Keratinocyte (primary cell): ENCODE measurements around the gene MED23. TPM values are rescaled to one million over a fixed set of nuclear protein-coding genes. Genes with fewer than 3 reads are reported as not detected.

Experiments used
- DNase-seq: peaks from one replicate; pipeline ENCODE4 v3.0.0-alpha.2; 2011; ENCODE audit warnings: low read depth, missing footprints, low spot score
- FAIRE-seq: peaks from 2 replicates; lab custom pipeline; 2011; peaks lifted over from hg19 to GRCh38; lab: Jason Lieb, UNC
- H2AFZ ChIP-seq: 2 replicates; pipeline ENCODE4 v1.6.0; 2012; ENCODE audit warnings: low read length, control low read depth, inconsistent platforms; ENCODE audit not compliant: control insufficient read depth
- H3K27ac ChIP-seq: 2 replicates; pipeline ENCODE4 v1.5.1; 2011; ENCODE audit warnings: low read length; ENCODE audit not compliant: control insufficient read depth, insufficient read depth
- H3K27me3 ChIP-seq: 3 replicates; pipeline ENCODE4 v1.6.0; 2011; ENCODE audit warnings: low read length; ENCODE audit not compliant: control insufficient read depth, insufficient read depth; ENCODE audit errors: extremely low read depth
- H3K36me3 ChIP-seq, 2 experiments: 2 replicates in 1 of 2; 3 replicates in 1 of 2; pipeline ENCODE4 v1.5.1; 2011; ENCODE audit warnings: low read length in 2 of 2, mild to moderate bottlenecking in 1 of 2; ENCODE audit not compliant: control insufficient read depth in 2 of 2, insufficient read depth in 2 of 2; ENCODE audit errors: extremely low read depth in 1 of 2
- H3K4me1 ChIP-seq: 3 replicates; pipeline ENCODE4 v1.5.1; 2011; ENCODE audit warnings: low read length; ENCODE audit not compliant: control insufficient read depth, insufficient read depth; ENCODE audit errors: extremely low read depth
- H3K4me2 ChIP-seq: 3 replicates; pipeline ENCODE4 v1.6.0; 2011; ENCODE audit warnings: low read depth, low read length; ENCODE audit not compliant: control insufficient read depth, insufficient read depth; ENCODE audit errors: extremely low read depth
- H3K4me3 ChIP-seq, 3 experiments: fragments of 200-600 bp in 1 of 3; sonication (generic) in 1 of 3; 2 replicates in 2 of 3; 3 replicates in 1 of 3; pipeline ENCODE4 v1.5.1; 2011 to 2016; ENCODE audit warnings: low read length in 3 of 3, mild to moderate bottlenecking in 3 of 3, control low read depth in 2 of 3, inconsistent platforms in 1 of 3, low read depth in 1 of 3, mixed read lengths in 1 of 3, mixed run types in 1 of 3, moderate library complexity in 1 of 3; ENCODE audit not compliant: control insufficient read depth in 2 of 3, insufficient read depth in 2 of 3; ENCODE audit errors: extremely low read depth in 1 of 3
- H3K79me2 ChIP-seq: 2 replicates; pipeline ENCODE4 v1.6.0; 2012; ENCODE audit warnings: low read length; ENCODE audit not compliant: control insufficient read depth, insufficient read depth
- H3K9ac ChIP-seq: 3 replicates; pipeline ENCODE4 v1.6.0; 2011; ENCODE audit warnings: low read length; ENCODE audit not compliant: control insufficient read depth, insufficient read depth; ENCODE audit errors: extremely low read depth
- H3K9me1 ChIP-seq: 3 replicates; pipeline ENCODE4 v1.6.0; 2011; ENCODE audit warnings: low read length; ENCODE audit not compliant: control insufficient read depth, insufficient read depth; ENCODE audit errors: extremely low read depth
- H3K9me3 ChIP-seq: 2 replicates; pipeline ENCODE4 v1.5.1; 2012; ENCODE audit warnings: low read depth, low read length; ENCODE audit not compliant: control insufficient read depth
- H4K20me1 ChIP-seq: 3 replicates; pipeline ENCODE4 v1.6.0; 2011; ENCODE audit warnings: low read length; ENCODE audit not compliant: control insufficient read depth, insufficient read depth; ENCODE audit errors: extremely low read depth
- CTCF ChIP-seq, 3 experiments: IDR thresholded peaks in 1 of 3; conservative IDR thresholded peaks in 1 of 3; optimal IDR thresholded peaks in 1 of 3; 2 replicates in 2 of 3; 3 replicates in 1 of 3; pipeline versions ENCODE3 to v1.5.1; 2011; ENCODE audit warnings: low read length in 3 of 3, mild to moderate bottlenecking in 3 of 3, moderate library complexity in 2 of 3, control low read depth in 1 of 3, inconsistent platforms in 1 of 3; ENCODE audit not compliant: insufficient read depth in 2 of 3; ENCODE audit errors: extremely low read depth in 1 of 3
- EZH2 ChIP-seq: IDR thresholded peaks from one replicate; pipeline ENCODE4 v1.6.1; 2012; ENCODE audit warnings: inconsistent platforms, mild to moderate bottlenecking, low read length, moderate library complexity
- dilution Hi-C: fragments of 300-500 bp; cut with MboI; formaldehyde crosslinking; loops from one replicate; pipeline ENCODE4 v1.7.0; 2020; ENCODE audit warnings: low sequenced_read_pairs; ENCODE audit not compliant: extremely low pct_ligation_motif_present
- polyA plus RNA-seq, 5 experiments: library from polyadenylated mRNA; depleted of rRNA in 3 of 5; stranded (reverse) in 3 of 5; stranded (forward) in 1 of 5; unstranded in 1 of 5; fragments of >200 nt; gene quantifications; 1 replicate in 1 of 5; 2 replicates in 3 of 5; 3 replicates in 1 of 5; pipeline versions ENCODE4 v1.2.1 to v1.2.3, GENCODE V29; 2011 to 2012; ENCODE audit warnings: missing spikeins in 2 of 5, low read depth in 1 of 5, low replicate concordance in 1 of 5

MED23 gene
- polyA plus RNA-seq, 1 donor (not counting 4 experiments of a cell fraction or from before 2014, with no cell fraction given): 24.9 TPM

- Histone ChIP-seq H3K9me1 (no peaks in the 10 kb centered on the region), H3K4me2 (no peak overlapping the region), H3K9ac (no peak overlapping the region), H3K4me3 (no peak overlapping the region), H4K20me1 (no peaks in the 10 kb centered on the region), H3K27me3 (no peaks in the 10 kb centered on the region), H3K4me1 (no peaks in the 10 kb centered on the region), H3K27ac (no peak overlapping the region), H3K79me2 (no peaks in the 10 kb centered on the region), H3K9me3 (no peaks in the 10 kb centered on the region), H3K36me3 (peaks cover 10 to 14% of the 10 kb centered on the region in 2 experiments), H2AFZ (no peak overlapping the region)
- dilution Hi-C loops: no loop called here
- TF ChIP-seq EZH2 (no peak), CTCF (optimal IDR thresholded peaks at IDR 0.05 in 1 of 3, IDR thresholded peaks at IDR 0.05 in 1 of 3, conservative IDR thresholded peaks at IDR 0.05 in 1 of 3; ENCODE audit: extremely low read depth in 1 of 3, insufficient read depth in 2 of 3, low read length in 3 of 3) (no peak)
- FAIRE-seq (no peak), DNase-seq (no peak)
Observed at GRCh38 chr6:131587909-131588308, 40.1 kb downstream of the MED23 start.

DNA sequence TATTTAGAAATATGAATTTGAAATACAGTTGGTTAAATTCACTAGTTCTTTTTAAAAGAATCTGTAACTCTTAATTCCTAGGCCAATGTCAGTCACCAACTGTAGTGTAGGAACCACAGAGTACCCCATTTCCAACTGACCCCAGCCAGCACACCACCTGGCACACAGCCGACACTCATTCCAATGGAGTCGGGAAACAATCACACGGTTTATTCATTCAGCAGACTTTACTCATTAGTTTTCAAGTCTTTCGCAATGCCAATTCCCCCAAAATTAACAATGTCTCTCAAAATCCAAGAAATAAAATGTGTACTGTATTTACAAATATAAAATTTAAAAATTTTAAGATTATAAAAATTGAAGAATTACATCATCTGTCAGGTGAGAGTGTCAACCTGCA is 41.5 kb downstream of the MED23 start:
- peaks cover 11 to 14% of the 10 kb centered on the region in 2 experiments for H3K36me3 ChIP-seq
- dilution Hi-C loops: no loop called here

More for the DNA sequence above, 41.5 kb downstream of the MED23 start:
- no peak for DNase-seq
- Histone ChIP-seq H2AFZ (no peak overlapping the region), H3K9me1 (no peaks in the 10 kb centered on the region), H3K9ac (no peak overlapping the region), H3K27me3 (no peaks in the 10 kb centered on the region), H3K4me1 (no peaks in the 10 kb centered on the region), H3K4me2 (no peak overlapping the region), H3K27ac (no peak overlapping the region), H3K9me3 (no peaks in the 10 kb centered on the region), H3K4me3 (no peak overlapping the region), H3K79me2 (no peaks in the 10 kb centered on the region), H4K20me1 (no peaks in the 10 kb centered on the region)
- TF ChIP-seq CTCF (optimal IDR thresholded peaks at IDR 0.05 in 1 of 3, IDR thresholded peaks at IDR 0.05 in 1 of 3, conservative IDR thresholded peaks at IDR 0.05 in 1 of 3; ENCODE audit: extremely low read depth in 1 of 3, insufficient read depth in 2 of 3, low read length in 3 of 3): no peak
- no peak for TF ChIP-seq EZH2
- no peak for FAIRE-seq
